Prostate gland (tissue), 2 donors: ENCODE data around the gene JAKMIP1. TPM values are rescaled to one million over a fixed set of nuclear protein-coding genes. Genes with fewer than 3 reads are reported as not detected.
A peak's percentile ranks its signal among the peaks of the same experiment; 100 is the strongest.

ENCODE experiments used
- DNase-seq: peaks from one replicate; pipeline ENCODE4 v3.0.0-alpha.2; 2019; ENCODE audit warnings: low spot score
- H3K27ac ChIP-seq, 2 donors: fragments of 200-600 bp; sonication (generic); 2 replicates each; pipeline ENCODE4 v1.5.1; 2017 to 2019
- H3K27me3 ChIP-seq: fragments of 200-600 bp; sonication (generic); replicated peaks from 2 replicates; pipeline ENCODE4 v1.5.1; 2019; ENCODE audit not compliant: insufficient read depth
- H3K36me3 ChIP-seq, 2 donors: fragments of 200-600 bp; sonication (generic); 1 replicate in 1 of 2; 2 replicates in 1 of 2; pipeline versions ENCODE4 v1.5.1 to v1.8.1; 2017 to 2019
- H3K4me1 ChIP-seq: fragments of 200-600 bp; sonication (generic); replicated peaks from 2 replicates; pipeline ENCODE4 v1.5.1; 2019
- H3K4me3 ChIP-seq, 2 donors: fragments of 200-600 bp; sonication (generic); 2 replicates each; pipeline ENCODE4 v1.5.1; 2017 to 2019
- H3K9me3 ChIP-seq: fragments of 200-600 bp; sonication (generic); 2 replicates; pipeline ENCODE4 v1.5.1; 2017
- POLR2A ChIP-seq: fragments of 450-650 bp; IDR thresholded peaks from one replicate; pipeline ENCODE4 v1.6.1; 2016; ENCODE audit warnings: antibody characterized with exemption, mild to moderate bottlenecking
- POLR2AphosphoS5 ChIP-seq: sonication (generic); formaldehyde crosslinking; IDR thresholded peaks from one replicate; pipeline ENCODE4 v1.6.1; 2017; ENCODE audit warnings: antibody characterized with exemption
- WGBS: methylation state at CpG from one replicate; pipeline ENCODE4 v1.1.5; 2018; 5-methylcytosine and 5-hydroxymethylcytosine counted together
- intact Hi-C: fragments of 100-400 bp; cut with DNase I; formaldehyde crosslinking; loops from one replicate; pipeline ENCODE4 v1.14.2; 2022
- total RNA-seq, 2 donors: library from RNA; depleted of rRNA; stranded (reverse); fragments of >200 nt; gene quantifications; one replicate each; pipeline ENCODE4 v1.1.0, GENCODE V29; 2016
- TF ChIP-seq, protein P1 (sequence below), 4 experiments: fragments of 200-600 bp in 2 of 4; fragments of 450-650 bp in 2 of 4; sonication (generic) in 2 of 4; IDR thresholded peaks; 1 replicate in 3 of 4; 2 replicates in 1 of 4; pipeline ENCODE4 v1.5.1; 2016 to 2019; ENCODE audit warnings: antibody characterized with exemption in 4 of 4, mild to moderate bottlenecking in 2 of 4, moderate library complexity in 2 of 4

Gene JAKMIP1
- total RNA-seq, 2 donors from 2014 or later: 22.4 to 29.1 TPM

DNA sequence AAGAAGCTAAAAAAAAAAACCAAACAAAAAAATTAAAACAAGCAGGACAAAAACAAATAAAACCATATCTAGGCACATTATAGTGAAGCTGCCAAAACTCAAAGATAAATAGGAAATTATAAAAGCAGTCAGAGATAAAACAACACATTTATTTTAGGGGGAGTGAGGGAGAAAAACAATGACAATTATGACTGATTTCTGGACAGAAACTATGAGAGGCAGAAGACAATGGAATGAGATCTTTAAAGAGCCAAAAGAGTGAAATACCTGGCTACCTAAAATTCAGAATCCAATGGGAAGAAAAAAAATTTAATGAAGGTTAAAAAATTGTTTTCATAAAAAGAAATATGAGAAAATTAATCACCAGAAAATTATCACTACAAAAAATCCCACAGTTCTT is 215.5 kb downstream of the JAKMIP1 start:
- Histone ChIP-seq H3K4me1 (no peaks in the 10 kb centered on the region), H3K27ac (no peak overlapping the region), H3K4me3 (no peak overlapping the region), H3K9me3 (no peaks in the 10 kb centered on the region), H3K36me3 (no peaks in the 10 kb centered on the region), H3K27me3 (no peaks in the 10 kb centered on the region)
- intact Hi-C loops: no loop called here
- no peak for DNase-seq
- TF ChIP-seq POLR2AphosphoS5 (no peak), POLR2A (no peak)
- TF ChIP-seq, protein P1, sequence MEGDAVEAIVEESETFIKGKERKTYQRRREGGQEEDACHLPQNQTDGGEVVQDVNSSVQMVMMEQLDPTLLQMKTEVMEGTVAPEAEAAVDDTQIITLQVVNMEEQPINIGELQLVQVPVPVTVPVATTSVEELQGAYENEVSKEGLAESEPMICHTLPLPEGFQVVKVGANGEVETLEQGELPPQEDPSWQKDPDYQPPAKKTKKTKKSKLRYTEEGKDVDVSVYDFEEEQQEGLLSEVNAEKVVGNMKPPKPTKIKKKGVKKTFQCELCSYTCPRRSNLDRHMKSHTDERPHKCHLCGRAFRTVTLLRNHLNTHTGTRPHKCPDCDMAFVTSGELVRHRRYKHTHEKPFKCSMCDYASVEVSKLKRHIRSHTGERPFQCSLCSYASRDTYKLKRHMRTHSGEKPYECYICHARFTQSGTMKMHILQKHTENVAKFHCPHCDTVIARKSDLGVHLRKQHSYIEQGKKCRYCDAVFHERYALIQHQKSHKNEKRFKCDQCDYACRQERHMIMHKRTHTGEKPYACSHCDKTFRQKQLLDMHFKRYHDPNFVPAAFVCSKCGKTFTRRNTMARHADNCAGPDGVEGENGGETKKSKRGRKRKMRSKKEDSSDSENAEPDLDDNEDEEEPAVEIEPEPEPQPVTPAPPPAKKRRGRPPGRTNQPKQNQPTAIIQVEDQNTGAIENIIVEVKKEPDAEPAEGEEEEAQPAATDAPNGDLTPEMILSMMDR (IDR thresholded peaks at IDR 0.05): no peak

DNA sequence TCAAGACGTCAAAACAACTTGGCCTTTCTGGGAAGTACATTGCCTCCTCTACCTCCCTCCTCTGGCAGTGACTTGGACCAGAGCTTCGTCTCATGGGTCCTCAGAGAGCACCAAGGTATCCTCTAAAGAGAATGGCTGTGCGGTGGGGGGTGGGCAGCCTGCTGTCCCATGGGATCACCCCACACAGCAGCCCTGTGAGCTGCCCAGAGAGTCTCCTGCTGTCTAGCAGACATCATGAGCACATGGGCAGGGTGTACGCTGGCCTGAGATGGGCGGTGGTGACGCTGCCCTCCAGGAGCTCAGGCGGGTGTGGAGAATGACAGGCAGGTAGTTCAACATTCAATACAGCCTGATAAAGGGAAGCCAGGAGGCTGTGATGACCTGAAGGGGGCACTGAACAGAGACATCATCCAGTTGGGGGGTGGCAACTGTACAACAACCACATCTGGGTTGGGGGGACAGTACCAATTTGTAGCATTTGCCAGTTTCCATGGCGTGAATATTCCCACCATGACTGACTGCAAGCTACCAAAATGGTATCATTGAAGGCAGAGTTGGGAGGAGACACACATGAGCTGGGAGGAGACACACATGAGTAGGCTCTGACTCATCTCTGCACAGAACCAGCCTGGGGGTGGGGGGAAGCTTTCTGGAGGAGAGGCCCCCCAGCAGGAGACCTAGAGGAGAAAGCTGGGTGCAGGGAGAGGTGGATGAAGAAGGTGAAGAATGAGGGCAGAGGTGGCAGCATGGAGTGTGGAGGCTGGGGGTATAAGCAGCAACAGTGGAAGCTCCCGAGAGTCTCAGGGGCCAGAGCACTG is 218.0 kb downstream of the JAKMIP1 start:
- 62% methylated on average over 9 of the region's 9 CpGs for WGBS
- intact Hi-C loops: no loop called here
- Histone ChIP-seq H3K4me1 (no peaks in the 10 kb centered on the region), H3K9me3 (no peaks in the 10 kb centered on the region), H3K36me3 (no peaks in the 10 kb centered on the region), H3K27ac (no peak overlapping the region), H3K4me3 (no peak overlapping the region), H3K27me3 (no peaks in the 10 kb centered on the region)
- no peak for TF ChIP-seq POLR2AphosphoS5
- TF ChIP-seq POLR2A: no peak
- TF ChIP-seq, protein P1 (IDR thresholded peaks at IDR 0.05): no peak
- no peak for DNase-seq

DNA sequence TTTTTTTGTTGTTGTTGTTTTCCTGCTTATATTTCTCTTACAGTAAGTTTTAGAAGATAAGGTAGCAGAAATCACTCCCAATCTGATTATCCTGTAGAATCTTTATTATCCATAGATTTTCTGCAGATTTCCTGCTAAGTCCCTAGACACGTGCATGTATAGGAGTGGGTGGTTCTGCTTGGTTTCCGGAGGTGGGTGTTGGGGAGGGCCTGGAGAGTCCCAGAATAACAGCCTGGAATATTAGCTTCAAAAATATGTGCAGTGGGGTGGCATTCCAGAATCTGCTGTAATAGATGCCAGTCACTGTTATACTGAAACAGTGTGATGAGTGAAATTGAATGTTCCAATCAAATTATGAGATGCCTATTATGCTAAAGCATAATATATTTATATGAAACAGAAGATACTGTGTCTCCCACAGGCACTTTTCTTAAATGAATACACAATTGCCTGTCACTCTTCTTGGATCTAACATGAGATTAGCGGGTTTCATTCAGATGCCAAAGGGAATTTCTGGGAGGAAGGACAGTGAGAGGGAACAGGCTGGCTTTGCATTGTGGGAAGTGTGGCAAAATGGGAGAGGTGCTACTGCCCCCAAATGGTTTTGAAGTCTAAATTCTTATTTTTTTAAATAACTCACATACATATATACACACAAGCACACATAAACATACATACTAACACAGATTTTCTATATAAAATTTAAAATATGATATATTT is 219.8 kb downstream of the JAKMIP1 start:
- H3K36me3 ChIP-seq: no peaks in the 10 kb centered on the region
- no peaks in the 10 kb centered on the region for H3K9me3 ChIP-seq
- H3K4me3 ChIP-seq: no peak overlapping the region
- H3K27ac ChIP-seq: no peak overlapping the region
- TF ChIP-seq, protein P1 (IDR thresholded peaks at IDR 0.05): no peak
- TF ChIP-seq POLR2A (no peak), POLR2AphosphoS5 (no peak)
- intact Hi-C loops: loop anchor here (2.0 kb wide), 1 partner anchor 158 kb away; no protein-coding TSS in a partner anchor
- H3K27me3 ChIP-seq: no peaks in the 10 kb centered on the region
- DNase-seq: no peak
- 43% methylated on average over 3 of the region's 3 CpGs for WGBS
- no peaks in the 10 kb centered on the region for H3K4me1 ChIP-seq

DNA sequence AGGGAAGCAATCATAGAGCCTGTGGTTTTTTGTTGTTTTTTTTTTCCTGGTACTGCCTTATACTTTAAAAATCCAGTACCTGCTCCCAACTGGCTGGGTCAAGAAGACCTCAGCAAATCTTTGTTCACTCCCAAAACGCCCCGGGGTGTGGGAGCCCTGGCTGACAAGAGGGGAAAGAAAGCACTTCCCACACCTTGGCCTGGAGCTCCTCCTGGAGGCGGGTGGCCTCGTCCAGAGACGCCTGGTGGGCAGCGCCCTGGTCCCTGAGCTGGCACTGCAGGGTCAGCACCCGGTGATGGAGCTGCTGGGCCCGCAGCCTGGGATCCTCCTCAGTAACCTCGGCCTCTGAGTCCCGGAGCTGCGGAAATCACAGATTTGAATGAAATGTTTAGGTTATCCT is 220.4 kb downstream of the JAKMIP1 start:
- no peak for DNase-seq
- 21% methylated on average over 11 of the region's 11 CpGs for WGBS

More for the DNA sequence above, 220.4 kb downstream of the JAKMIP1 start:
- H3K4me3 ChIP-seq: no peak overlapping the region
- H3K27me3 ChIP-seq: peaks cover 4% of the 10 kb centered on the region
- intact Hi-C loops: loop anchor here (2.0 kb wide), 1 partner anchor 157 kb away; no protein-coding TSS in a partner anchor
- no peak overlapping the region for H3K27ac ChIP-seq
- no peaks in the 10 kb centered on the region for H3K9me3 ChIP-seq
- TF ChIP-seq, protein P1 (IDR thresholded peaks at IDR 0.05): peak in 1 of 4 experiments; percentile 14
- TF ChIP-seq POLR2A: no peak
- no peaks in the 10 kb centered on the region for H3K36me3 ChIP-seq
- H3K4me1 ChIP-seq: no peaks in the 10 kb centered on the region
